DND-41 (cell line): Measurements from ENCODE around the gene CEMIP2.

Source experiments
- ATAC-seq: fragments of 200-7000 bp; cut with Tn5 transposase; 3 replicates; pipeline ENCODE4 v1.9.1; 2021; ENCODE audit warnings: low read depth; ENCODE audit not compliant: insufficient read depth
- DNase-seq: peaks from one replicate; pipeline ENCODE4 v3.0.0-alpha.2; 2020
- H2AFZ ChIP-seq: 2 replicates; pipeline ENCODE4 v1.6.0; 2012; ENCODE audit warnings: low read depth, low read length
- H3K27ac ChIP-seq: 2 replicates; pipeline ENCODE4 v1.5.1; 2012; ENCODE audit warnings: low read length, inconsistent platforms
- H3K27me3 ChIP-seq: fragments of 200-600 bp; sonication (generic); 2 replicates; pipeline ENCODE4 v1.6.0; 2012; ENCODE audit warnings: low read length, mild to moderate bottlenecking, inconsistent platforms; ENCODE audit not compliant: insufficient read depth, poor library complexity
- H3K36me3 ChIP-seq: 2 replicates; pipeline ENCODE4 v1.5.1; 2012; ENCODE audit warnings: low read length, inconsistent platforms; ENCODE audit not compliant: insufficient read depth
- H3K4me1 ChIP-seq: 2 replicates; pipeline ENCODE4 v1.5.1; 2012; ENCODE audit warnings: mild to moderate bottlenecking, low read length; ENCODE audit not compliant: insufficient read depth
- H3K4me2 ChIP-seq: 2 replicates; pipeline ENCODE4 v1.6.0; 2012; ENCODE audit warnings: mild to moderate bottlenecking, moderate library complexity, low read length, inconsistent platforms; ENCODE audit not compliant: insufficient read depth
- H3K4me3 ChIP-seq, 2 experiments: fragments of 200-600 bp in 1 of 2; shearing (Covaris generic) in 1 of 2; 2 replicates each; pipeline ENCODE4 v1.5.1; 2012 to 2016; ENCODE audit warnings: inconsistent platforms in 2 of 2, low read length in 2 of 2, mild to moderate bottlenecking in 2 of 2, low read depth in 1 of 2, moderate library complexity in 1 of 2
- H3K79me2 ChIP-seq: 2 replicates; pipeline ENCODE4 v1.6.0; 2012; ENCODE audit warnings: low read length, inconsistent platforms; ENCODE audit not compliant: insufficient read depth
- H3K9ac ChIP-seq: 2 replicates; pipeline ENCODE4 v1.6.0; 2012; ENCODE audit warnings: low read depth, mild to moderate bottlenecking, inconsistent platforms, low read length, moderate library complexity
- H3K9me3 ChIP-seq: 2 replicates; pipeline ENCODE4 v1.5.1; 2012; ENCODE audit warnings: low read length, moderate library complexity, mild to moderate bottlenecking, inconsistent platforms; ENCODE audit not compliant: insufficient read depth, severe bottlenecking
- H4K20me1 ChIP-seq: 2 replicates; pipeline ENCODE4 v1.6.0; 2012; ENCODE audit warnings: low read length; ENCODE audit not compliant: insufficient read depth
- CTCF ChIP-seq: IDR thresholded peaks from 2 replicates; pipeline ENCODE4 v1.5.1; 2012; ENCODE audit warnings: borderline replicate concordance, low read length, moderate library complexity, mild to moderate bottlenecking; ENCODE audit not compliant: poor library complexity, severe bottlenecking; ENCODE audit errors: extremely low read depth
- EZH2 ChIP-seq: IDR thresholded peaks from 3 replicates; pipeline ENCODE4 v1.6.1; 2012; ENCODE audit warnings: borderline replicate concordance, low read depth, mild to moderate bottlenecking, moderate library complexity, low read length, inconsistent platforms; ENCODE audit not compliant: severe bottlenecking

The CEMIP2 gene

GRCh38 chr9:71672573-71672972 is 95.7 kb downstream of the CEMIP2 start:
- H3K4me2 ChIP-seq = no peak overlapping the region
- no peak overlapping the region for H3K27ac ChIP-seq
- H3K9ac ChIP-seq = no peak overlapping the region
- H3K4me3 ChIP-seq = no peak overlapping the region
- DNase-seq (no peak), ATAC-seq (no peak)
- H2AFZ ChIP-seq = no peak overlapping the region
- H4K20me1 ChIP-seq = no peaks in the 10 kb centered on the region
- H3K79me2 ChIP-seq = no peaks in the 10 kb centered on the region
- H3K4me1 ChIP-seq = no peaks in the 10 kb centered on the region
- H3K36me3 ChIP-seq = no peaks in the 10 kb centered on the region
- no peaks in the 10 kb centered on the region for H3K9me3 ChIP-seq
- TF ChIP-seq EZH2 = no peak
- no peak for TF ChIP-seq CTCF
- no peaks in the 10 kb centered on the region for H3K27me3 ChIP-seq

- H3K9ac ChIP-seq = no peak overlapping the region
- no peaks in the 10 kb centered on the region for H3K27me3 ChIP-seq
Measured at GRCh38 chr9:71671289-71671688, 97.0 kb downstream of the CEMIP2 start.

GRCh38 chr9:71670121-71670520 is 98.2 kb downstream of the CEMIP2 start:
- no peaks in the 10 kb centered on the region for H4K20me1 ChIP-seq
- TF ChIP-seq EZH2 (no peak), CTCF (no peak)
- H3K27me3 ChIP-seq = no peaks in the 10 kb centered on the region
- no peak overlapping the region for H2AFZ ChIP-seq
- ATAC-seq (no peak), DNase-seq (no peak)
- H3K36me3 ChIP-seq = no peaks in the 10 kb centered on the region
- no peak overlapping the region for H3K27ac ChIP-seq
- no peak overlapping the region for H3K4me2 ChIP-seq
- no peaks in the 10 kb centered on the region for H3K4me1 ChIP-seq
- H3K9ac ChIP-seq = no peak overlapping the region
- no peaks in the 10 kb centered on the region for H3K9me3 ChIP-seq
- no peak overlapping the region for H3K4me3 ChIP-seq
- no peaks in the 10 kb centered on the region for H3K79me2 ChIP-seq

More at GRCh38 chr9:71671289-71671688, 97.0 kb downstream of the CEMIP2 start:
- Histone ChIP-seq H3K36me3 (no peaks in the 10 kb centered on the region), H3K79me2 (no peaks in the 10 kb centered on the region), H2AFZ (no peak overlapping the region), H3K4me2 (no peak overlapping the region), H3K4me3 (no peak overlapping the region), H3K4me1 (no peaks in the 10 kb centered on the region), H4K20me1 (no peaks in the 10 kb centered on the region), H3K27ac (no peak overlapping the region), H3K9me3 (no peaks in the 10 kb centered on the region)
- DNase-seq (no peak), ATAC-seq (no peak)
- TF ChIP-seq EZH2 (no peak), CTCF (no peak)

GRCh38 chr9:71669284-71669995 is 98.9 kb downstream of the CEMIP2 start:
- ATAC-seq (no peak), DNase-seq (no peak)
- Histone ChIP-seq H4K20me1 (no peaks in the 10 kb centered on the region), H3K9me3 (no peaks in the 10 kb centered on the region), H3K79me2 (no peaks in the 10 kb centered on the region), H3K9ac (no peak overlapping the region), H3K4me2 (no peak overlapping the region), H2AFZ (no peak overlapping the region), H3K36me3 (no peaks in the 10 kb centered on the region), H3K4me1 (no peaks in the 10 kb centered on the region), H3K27me3 (no peaks in the 10 kb centered on the region), H3K4me3 (no peak overlapping the region), H3K27ac (no peak overlapping the region)
- TF ChIP-seq EZH2 = no peak
- no peak for TF ChIP-seq CTCF
